Stimulated activated CD8-positive, alpha-beta memory T cell treated with anti-CD3 and anti-CD28 coated beads, Interleukin-2, amount 100 ng/mL, for 48 hours (primary cell): Measurements from ENCODE around the gene MLPH.

Source experiments
- DNase-seq, 2 donors: peaks; one replicate each; pipeline ENCODE4 v3.0.0-alpha.2; 2020; ENCODE audit warnings: low read depth in 2 of 2

MLPH gene

DNA sequence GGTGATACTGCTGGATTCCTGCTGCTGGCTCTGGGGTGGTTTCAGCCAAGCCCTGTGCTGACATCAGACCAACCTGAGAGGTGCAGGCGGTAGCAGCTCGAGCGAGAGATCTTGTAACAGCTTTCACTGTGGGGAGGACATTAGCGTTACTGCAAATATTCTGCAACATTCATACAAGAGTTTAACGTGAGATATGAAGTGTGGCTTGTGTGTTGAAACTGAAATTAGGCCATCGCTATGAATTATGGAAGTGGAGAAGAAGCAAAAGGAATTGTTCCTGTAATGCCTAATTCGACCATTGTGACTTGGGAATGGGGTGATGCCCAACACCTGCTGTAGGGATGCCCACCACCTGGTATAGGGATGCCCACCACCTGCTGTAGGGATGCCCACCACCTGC, 6.5 kb upstream of the MLPH start:
- no peak for DNase-seq

DNA sequence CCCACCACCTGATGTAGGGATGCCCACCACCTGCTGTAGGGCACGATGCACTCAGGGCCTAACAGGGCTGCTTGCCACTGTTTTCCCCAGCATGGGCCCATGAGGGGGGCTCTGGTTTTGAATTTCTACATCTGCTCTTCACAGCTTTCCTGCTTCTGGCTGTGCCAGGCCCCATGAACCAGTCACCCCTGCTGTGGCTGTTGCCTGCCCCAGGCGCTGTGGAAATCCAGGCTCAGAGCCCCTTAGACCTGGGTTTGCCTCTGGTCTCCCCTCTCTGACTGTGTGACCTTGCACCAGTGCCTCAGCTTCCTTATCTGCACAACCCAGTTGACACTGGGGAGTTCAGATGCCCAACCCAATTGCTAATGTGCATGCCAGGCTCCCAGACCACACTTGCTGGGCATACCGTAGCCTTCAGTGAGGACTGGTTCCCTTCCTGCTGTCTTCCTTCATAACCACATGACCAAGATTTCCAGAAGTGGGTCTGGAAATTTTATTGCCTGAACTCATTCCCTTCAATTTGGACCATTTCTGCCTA, 6.0 kb upstream of the MLPH start:
- no peak for DNase-seq

DNA sequence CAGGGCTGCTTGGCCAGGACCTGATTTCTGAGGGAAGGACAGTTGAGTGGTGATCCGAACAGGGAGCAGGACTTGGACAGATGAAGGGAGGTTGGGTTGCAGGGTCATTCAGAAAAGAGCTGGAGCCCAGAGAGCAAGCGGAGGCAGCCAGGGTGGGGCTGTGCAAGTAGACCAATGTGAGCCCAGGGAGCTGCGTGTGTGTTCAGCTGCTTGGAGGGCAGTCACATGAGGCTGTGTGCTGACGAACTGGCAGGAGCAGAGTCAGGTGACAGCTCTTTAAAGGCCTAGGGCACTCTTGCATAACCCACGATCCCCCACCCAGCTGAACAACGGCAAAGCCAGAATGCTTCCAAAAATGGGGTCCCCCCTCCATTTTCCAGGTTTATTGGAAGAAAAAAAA, 4.6 kb upstream of the MLPH start:
- DNase-seq, result no peak

DNA sequence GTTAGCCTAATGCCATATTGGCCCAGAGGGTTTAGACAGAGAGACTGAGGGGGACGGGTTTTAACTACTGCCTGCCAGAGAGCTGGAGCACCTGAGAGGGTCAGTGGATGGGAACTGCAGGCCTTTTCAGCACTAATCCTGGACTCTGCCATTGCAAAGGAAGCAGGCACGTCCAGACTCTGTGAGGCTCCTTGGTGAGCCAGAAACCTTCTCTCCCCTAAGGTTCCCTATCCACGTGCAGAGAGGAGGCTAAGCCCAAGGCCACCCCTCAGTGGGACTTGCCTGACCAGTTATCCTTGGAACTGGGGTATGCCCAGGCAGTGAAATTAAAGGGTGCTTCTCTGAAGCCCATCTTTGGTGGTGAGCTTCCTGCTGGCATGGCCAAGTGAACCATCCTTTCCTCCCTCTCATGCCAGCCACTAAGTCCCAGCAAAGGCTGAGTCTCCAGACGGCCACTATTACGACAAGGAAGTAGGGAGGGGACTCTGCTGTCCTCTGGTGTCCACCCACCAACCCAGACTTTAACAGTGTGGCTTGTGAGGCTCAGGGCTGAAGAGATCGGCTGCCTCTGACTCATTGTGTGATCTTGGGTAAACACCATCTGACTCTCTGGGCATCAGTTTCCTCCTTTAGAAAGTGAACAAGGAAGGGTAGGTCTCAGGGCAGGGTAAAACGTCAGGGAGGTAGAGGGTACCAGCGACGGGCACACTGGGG, 3.9 kb upstream of the MLPH start:
- DNase-seq, result no peak

DNA sequence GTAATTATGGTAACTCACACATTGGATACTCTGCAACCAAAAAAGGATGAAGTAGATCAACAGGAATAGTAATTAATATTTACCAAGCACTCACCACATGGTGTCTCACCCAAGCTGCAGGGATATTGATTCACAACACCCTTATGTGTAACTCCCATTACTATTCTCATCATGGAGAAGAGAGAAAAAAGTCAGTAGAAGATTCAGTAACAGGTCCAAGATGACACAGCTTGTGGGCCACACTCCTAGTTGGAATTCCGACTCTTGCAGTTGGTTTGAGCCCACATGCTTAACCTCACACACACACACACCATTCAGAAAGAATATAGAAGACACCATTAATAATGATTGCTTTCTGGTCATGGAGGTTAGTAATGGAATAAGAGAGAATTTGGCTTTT, 1.7 kb upstream of the MLPH start:
- DNase-seq, result no peak

DNA sequence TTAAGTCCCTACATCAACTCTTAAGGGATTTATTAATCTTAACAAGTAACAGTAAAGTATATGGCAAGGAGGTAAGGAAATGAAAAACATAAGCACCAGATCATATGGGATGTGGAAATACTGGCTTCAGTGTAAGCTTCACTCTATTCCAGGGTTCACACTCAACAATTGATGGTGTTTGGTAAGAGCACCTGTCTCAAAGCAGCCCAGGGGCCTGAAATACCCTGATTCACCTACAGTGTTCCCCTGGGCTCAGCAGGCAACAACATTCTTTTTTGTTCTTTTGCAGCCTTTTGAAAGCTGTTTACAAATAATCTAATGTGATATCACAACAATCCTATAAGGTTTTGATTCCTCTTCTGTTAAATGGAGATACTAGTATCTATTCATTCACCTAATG, 1.2 kb upstream of the MLPH start:
- no peak for DNase-seq

DNA sequence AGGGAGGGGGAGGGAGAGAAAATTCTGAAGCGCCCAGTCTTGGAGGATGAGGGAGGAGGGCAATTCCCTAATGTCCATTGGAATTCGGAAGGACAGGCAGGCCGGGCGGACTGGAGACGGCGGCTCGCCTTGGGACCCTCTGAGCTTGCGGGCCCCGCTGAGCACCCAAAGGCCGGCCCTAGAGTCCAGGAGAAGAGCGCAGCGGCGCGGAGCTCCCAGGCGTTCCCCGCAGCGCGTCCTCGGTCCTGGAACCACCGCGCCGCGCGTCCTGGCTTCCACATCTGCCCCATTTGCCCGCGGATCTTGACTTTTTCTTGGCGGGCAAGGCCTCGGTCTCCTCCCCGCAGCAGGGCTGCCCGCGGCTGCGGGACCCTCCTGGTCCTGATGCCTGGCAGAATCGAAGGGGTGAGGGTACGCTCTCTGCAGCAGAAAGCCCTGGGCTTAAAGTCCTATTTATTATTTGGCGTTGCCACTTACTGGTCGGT, 675 bp upstream of the MLPH start:
- DNase-seq, result no peak

DNA sequence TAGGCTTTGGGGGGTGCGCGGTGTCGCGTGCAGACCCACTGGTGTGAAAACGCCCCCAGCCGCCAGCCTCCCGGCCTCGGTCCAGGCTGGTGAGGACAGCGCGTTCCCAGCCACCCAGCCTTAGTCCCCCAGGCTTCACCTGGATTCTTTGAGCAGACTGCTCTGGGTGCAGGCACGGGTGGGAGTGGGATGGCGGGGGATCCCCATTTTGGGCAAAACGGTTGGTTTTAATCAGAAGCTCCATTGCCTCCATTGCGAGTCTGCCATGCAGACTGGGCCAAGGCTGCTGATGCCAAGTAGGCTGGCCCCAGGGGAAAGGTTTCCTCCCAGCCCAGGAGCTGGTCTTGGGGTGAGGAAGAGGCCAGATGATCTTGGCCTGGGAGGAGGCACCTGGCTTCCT, 445 bp downstream of the MLPH start:
- no peak for DNase-seq

DNA sequence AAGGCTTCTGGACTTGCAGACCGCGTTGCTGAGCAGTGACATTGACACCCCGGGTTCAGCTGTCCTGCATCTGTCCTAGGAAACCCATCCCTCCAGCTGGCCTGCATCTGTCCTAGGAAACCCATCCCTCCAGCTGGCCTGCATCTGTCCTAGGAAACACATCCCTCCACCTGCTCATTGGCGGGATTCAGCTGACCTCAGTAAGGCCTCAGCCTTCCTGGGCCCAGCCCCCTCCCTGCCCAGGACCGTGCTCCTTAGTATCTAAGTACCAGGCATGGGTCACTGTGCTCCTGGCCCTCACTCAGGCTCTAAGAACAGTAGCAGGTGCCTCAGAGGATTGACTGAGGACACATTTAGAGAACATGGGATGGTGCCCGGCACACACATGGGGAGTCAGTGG, 1.2 kb downstream of the MLPH start:
- no peak for DNase-seq

DNA sequence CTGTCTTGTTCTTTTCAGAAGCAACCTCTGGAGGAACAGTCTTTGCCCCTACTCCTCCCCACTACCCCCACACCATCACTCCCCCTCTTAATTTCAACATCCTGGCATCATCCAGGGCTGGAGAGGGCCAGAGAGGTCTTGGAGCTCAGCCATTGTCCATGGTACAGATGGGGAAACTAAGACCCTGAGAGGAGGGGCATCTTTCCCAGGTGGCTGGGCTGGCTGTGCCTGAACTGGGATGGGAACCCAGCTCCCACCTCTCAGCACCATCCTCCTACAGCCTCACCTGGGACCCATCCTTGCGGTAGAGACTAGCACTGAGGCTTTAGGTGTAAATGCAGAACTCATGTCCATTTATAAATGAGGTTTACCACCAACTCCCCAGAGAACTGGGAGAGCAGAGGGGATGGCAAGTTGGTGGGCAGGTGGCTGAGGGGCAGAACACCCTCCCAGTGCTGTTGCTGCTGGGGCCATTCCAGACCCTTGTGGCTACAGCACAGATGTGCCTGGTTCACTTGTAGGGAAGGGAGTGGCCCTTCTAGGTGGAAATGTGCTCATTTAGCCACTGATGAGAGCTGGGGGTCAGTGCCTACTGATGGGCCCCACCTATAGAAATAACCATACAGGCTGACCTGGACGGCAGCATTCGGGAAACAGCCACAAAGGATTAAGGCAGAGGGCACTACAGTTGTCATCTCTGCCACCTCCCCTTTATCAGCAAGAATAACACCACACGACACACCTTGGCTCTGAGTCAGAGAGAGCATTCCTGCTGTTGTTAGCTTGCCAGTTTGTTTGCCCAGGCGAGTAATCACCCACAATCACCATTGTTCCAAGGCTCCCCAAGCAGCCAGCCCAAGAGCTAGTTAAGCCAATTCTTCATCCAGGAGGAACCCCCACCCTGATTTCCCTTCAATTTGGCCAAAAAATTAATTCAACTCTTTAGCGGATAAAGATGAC, 2.1 kb downstream of the MLPH start:
- no peak for DNase-seq

DNA sequence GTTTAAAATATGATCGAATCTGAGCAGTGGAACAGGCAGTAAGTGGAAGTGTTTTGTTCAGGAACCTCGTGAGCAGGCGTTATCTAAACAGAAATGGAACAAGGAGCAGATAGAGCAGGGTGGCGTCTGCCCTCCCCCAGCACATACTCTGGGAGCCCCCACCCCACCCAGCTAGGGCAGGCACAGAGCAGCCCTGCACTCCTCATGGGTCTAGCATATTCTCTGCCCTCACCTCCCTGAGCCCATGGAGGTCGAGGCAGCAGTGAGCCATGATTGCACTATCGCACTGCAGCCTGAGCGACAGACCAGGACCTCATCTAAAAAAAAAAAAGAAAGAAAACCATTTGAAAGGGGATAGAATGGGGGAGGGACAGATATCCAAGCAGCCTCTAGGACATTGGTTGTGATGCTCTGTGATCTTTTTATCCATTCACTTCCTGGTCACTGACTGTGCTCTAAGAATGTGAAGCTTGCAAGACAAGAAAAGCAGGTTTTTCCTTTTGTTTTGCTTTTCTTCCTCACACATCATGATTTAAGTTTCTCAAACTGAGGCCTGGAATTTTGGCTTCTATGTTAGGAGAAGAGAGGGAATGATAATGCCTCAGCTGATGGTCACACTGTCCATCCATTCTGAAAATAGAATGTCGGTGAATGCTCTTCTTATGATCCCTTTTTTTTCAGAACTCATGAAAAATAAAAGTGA, 3.1 kb downstream of the MLPH start:
- no peak for DNase-seq

DNA sequence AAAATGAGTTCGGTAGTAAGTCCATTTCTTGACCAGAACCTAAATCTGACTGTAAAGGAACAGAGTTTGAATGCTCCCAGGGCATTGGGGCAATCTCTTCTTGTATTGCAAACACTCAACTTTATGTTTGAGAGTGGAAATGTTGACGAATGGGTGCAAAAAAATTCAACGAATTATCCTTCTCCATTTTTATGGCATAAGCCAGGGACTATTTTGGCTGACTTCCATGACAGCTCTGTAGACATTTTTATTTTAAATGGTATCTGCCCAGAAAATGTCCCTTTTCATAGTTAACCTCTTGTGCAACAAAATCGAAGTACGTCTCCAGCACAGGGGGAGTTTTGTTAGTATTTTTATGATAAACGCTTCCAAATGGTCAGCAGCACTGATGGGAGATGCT, 3.7 kb downstream of the MLPH start:
- DNase-seq, result no peak

DNA sequence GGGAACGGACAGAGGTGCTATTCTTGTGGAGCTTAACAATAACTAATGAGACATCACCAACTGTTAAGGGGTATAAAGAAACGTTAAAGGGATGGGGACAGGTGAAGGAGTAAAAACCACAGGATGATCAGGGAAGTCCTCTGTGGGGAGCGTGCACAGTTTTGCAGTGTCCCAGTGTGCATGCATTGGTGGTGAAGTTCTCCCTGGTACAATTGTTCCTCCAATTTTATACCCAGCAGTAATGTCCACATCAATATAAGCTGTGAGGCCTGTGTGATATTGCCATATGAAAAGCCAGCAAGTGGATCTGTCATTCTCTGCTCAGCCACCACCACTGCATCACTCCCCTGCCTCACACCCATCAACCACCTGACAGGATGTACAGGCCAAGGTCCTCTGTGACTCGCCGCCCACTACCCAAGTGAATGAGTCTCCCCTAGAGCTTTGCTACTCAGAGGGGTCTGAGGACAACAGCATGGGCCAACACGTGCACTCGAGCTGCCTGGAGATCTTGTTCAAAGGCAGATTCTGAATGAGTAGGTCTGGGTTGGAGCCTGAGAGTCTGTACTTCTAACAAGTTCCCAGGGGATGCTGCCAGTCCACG, 4.6 kb downstream of the MLPH start:
- no peak for DNase-seq

DNA sequence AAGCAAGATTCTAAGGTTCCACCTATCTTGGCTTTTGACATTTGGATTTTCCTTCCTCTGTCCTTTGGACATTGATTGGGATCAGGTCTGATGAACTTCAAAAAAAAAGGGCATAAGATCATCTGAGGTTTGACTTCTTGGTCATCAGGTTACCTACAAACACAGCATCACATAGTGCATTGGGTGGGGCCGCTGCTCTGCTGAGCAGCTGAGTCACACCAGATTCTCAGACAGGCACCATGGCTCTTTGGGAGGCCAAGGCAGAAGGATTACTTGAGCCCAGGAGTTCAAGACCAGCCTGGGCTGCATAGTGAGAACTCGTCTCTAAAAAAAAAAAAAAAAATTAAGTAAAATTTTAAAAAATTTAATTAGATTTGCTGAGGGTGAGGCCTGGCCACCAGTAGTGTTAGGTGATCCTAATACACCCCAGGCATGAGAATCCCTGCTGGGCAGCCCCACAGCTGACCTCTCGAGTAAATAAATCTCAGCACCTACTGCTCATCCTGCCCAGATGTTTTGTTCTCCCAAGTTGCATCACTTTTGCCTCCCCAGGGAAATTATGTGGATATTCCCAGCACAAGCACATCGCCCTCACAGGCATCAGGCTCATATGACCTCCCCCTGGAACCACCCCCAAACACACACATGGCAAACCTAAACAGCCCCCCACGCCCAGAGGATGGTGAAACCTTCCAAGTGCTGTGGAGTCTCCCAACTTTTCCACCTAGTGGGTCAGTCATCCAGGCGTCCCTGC, 5.3 kb downstream of the MLPH start:
- no peak for DNase-seq

DNA sequence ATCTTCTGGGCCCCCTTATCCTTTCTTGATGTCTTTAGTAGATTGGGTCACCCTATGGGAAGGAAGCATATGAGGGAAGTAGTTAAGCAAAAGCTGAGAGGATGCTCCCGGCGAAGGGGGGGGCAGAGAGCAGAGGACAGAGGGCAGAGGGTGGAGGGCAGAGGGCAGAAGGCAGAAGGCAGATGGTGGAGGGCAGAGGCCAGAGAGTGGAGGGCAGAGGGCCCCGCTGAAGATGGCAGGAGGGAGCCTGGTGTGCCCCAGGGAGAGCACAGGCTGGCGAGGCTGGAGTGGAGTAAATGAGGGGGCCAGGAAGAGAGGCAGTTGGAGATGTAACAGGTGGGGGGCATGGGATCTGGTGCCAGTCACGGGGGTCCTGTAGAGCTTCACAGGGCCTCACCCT, 7.0 kb downstream of the MLPH start:
- no peak for DNase-seq

DNA sequence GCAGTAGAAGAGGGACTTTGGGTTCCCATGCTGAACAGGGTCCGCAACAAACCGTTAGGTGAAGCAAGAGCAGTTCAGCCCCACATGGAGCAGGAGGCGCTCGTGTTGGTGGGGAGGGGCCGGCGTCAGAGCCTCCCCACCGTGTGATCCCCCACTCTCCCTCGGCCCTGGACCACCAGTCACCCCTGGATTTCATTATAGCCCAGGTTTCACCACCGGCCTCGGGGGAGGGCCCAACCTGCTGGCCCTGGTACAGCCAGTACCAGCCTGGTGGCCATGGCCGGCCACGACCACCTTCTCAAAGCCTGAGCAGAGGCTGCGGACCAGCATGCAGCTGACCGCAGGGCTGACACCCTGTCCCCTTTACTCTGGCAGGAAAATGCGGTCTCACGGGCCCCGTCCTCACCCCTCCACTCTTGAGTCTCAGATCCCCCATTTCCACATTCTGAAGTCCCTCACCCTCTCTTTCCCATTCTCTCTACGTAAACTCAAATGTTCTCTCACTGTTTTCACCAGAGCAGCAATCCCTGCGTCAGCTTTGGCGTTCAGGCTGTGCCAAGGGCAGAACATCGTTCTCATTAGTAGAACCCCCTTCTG, 8.6 kb downstream of the MLPH start:
- no peak for DNase-seq

DNA sequence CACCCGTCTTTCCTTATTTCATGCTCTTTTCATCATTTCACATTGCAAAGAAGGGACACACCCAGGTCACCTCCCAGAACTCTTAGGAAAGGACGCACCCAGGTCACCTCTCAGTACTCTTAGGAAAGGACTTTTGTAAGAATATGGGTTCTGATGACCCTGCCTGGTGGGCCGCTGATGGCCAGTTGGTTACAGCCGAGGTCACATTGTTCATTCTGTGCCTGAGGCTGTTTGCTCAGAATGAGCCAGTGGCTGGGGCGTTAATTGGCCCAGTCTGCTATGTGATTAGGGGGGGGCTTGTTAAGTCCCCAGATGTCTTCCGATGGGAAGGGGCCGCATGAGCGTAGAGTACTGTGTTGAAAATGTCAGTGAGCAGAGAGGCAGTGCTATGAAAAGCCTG, 9.4 kb downstream of the MLPH start:
- no peak for DNase-seq

DNA sequence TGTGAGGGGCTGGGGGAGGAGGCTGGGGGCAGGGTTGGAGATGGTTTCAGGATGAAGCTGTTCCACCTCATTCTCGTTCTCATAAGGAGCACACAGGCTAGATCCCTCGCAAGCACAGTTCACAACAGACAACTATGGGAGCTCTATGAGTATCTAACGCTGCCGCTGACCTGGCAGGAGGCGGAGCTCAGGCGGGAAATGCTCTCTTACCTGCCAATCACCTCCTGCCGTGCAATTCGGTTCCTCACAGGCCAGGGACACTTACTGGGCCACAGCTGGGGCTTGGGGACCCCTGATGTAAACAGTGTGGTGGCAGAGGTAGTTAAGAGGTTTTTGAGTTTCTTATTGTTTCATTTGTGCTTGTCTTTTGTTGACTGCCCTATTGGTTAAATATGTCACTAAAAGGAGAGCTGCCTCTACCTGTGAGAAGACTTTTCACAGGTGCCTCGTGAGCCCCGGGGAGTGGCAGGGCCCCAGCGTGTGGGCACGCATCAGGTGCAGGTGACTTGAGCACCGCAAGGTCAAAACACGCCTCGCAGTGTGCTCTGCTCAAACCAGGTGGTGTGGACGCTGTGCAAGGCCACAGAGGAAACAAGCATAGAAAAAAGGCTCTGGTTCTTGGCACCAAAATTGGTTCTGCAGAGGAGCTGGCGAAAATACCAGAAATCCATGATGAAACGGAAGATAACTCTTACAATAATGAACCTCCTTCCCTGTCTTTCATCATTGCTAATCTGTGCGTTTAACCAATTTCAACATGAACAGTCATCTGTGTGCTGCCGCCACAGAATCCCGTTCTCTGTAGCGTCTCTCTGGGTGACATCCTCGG, 10.2 kb downstream of the MLPH start:
- no peak for DNase-seq

DNA sequence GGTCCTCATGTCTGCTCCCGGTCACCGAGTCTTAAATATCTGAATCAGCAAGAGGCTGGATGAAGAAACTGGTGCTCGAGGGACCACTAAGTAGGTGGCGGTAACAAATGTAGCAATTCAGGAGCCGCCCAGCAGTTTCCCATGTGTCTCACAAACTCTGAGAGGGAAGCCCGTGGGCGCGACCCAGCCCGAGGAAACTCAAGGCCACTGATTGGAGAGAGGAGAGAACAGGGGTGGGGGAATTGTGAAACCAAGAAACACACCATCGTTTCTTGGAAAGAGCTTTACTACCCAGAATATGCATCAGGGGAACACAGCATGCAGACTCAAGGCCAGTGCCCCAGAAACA, 10.8 kb downstream of the MLPH start:
- no peak for DNase-seq

DNA sequence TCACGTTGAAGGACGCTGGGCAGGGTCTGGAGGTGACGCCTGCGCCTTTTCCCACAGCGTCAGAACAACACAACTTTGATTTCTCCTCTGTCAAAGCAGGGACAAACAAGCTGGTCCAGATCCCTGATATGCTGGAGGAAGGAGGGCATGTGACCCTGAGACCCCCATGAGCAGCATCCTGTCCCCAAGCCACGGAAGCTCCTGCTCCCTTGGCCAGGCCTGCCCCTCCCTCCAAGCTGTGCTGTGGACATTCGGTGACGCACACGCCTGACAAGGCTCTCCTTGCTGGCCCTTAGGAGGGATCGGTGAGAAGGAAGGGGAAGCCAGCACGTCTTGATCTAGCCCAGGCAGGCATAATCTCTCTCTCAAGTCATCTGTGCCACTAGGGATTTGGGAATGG, 11.3 kb downstream of the MLPH start:
- no peak for DNase-seq
